Mesothelial cell of epicardium (in vitro differentiated cells): ENCODE measurements around the gene AHI1. TPM values are rescaled to one million over a fixed set of nuclear protein-coding genes. Genes with fewer than 3 reads are reported as not detected.

Experiments used
- DNase-seq, 2 experiments: peaks; one replicate each; pipeline ENCODE4 v3.0.0; 2021; ENCODE audit warnings: low spot score in 2 of 2; ENCODE audit not compliant: unreplicated experiment in 2 of 2
- H3K27ac Mint-ChIP-seq: 2 replicates; pipeline ENCODE4 v1.8.0; 2021; ENCODE audit warnings: mixed read lengths
- H3K27me3 Mint-ChIP-seq: 2 replicates; pipeline ENCODE4 v1.8.0; 2021; ENCODE audit warnings: low read depth, mixed read lengths
- H3K36me3 Mint-ChIP-seq: 2 replicates; pipeline ENCODE4 v1.8.0; 2021; ENCODE audit warnings: mixed read lengths
- H3K4me1 Mint-ChIP-seq: 2 replicates; pipeline ENCODE4 v1.8.0; 2021; ENCODE audit warnings: mixed read lengths
- H3K4me3 Mint-ChIP-seq: 2 replicates; pipeline ENCODE4 v1.8.0; 2021; ENCODE audit warnings: mild to moderate bottlenecking, moderate library complexity, mixed read lengths
- H3K9me3 Mint-ChIP-seq: 2 replicates; pipeline ENCODE4 v1.8.0; 2021; ENCODE audit warnings: mixed read lengths
- total RNA-seq: library from RNA; stranded (reverse); gene quantifications from 3 replicates; pipeline ENCODE4 v1.2.1, GENCODE V29; 2021
- TF ChIP-seq, protein P1 (sequence below): fragments of 200-600 bp; sonication (generic); IDR thresholded peaks from one replicate; pipeline ENCODE4 v1.5.0; 2021; ENCODE audit warnings: antibody characterized with exemption; ENCODE audit not compliant: unreplicated experiment

The AHI1 gene
- total RNA-seq, 1 donor from 2014 or later = 41.6 TPM

DNA sequence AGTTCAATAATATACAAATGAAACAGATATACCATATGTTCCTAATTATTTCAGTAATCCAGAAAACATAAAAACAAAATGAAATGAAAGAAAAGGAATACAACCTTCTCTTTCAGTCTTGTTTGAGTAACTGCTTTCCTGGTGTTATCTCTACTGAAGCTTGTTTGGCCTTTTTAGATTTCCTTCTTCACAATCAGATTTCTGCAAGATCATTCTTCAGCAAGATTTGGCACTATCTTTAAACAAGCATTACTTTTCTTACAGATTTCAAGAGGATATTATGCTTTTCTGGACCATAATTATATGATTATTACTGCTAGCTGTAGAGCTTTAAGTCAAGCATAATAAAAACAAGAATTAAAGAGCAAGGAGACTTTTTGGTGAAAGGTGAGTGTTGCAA, 196.2 kb downstream of the AHI1 start:
- H3K4me1 Mint-ChIP-seq = peaks cover 7% of the 10 kb centered on the region
- no peaks in the 10 kb centered on the region for H3K27me3 Mint-ChIP-seq
- TF ChIP-seq, protein P1, sequence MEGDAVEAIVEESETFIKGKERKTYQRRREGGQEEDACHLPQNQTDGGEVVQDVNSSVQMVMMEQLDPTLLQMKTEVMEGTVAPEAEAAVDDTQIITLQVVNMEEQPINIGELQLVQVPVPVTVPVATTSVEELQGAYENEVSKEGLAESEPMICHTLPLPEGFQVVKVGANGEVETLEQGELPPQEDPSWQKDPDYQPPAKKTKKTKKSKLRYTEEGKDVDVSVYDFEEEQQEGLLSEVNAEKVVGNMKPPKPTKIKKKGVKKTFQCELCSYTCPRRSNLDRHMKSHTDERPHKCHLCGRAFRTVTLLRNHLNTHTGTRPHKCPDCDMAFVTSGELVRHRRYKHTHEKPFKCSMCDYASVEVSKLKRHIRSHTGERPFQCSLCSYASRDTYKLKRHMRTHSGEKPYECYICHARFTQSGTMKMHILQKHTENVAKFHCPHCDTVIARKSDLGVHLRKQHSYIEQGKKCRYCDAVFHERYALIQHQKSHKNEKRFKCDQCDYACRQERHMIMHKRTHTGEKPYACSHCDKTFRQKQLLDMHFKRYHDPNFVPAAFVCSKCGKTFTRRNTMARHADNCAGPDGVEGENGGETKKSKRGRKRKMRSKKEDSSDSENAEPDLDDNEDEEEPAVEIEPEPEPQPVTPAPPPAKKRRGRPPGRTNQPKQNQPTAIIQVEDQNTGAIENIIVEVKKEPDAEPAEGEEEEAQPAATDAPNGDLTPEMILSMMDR = no peak
- peaks cover 14% of the 10 kb centered on the region for H3K36me3 Mint-ChIP-seq
- DNase-seq = no peak
- no peak overlapping the region for H3K27ac Mint-ChIP-seq
- peaks cover 4% of the 10 kb centered on the region for H3K9me3 Mint-ChIP-seq
- H3K4me3 Mint-ChIP-seq = no peak overlapping the region

DNA sequence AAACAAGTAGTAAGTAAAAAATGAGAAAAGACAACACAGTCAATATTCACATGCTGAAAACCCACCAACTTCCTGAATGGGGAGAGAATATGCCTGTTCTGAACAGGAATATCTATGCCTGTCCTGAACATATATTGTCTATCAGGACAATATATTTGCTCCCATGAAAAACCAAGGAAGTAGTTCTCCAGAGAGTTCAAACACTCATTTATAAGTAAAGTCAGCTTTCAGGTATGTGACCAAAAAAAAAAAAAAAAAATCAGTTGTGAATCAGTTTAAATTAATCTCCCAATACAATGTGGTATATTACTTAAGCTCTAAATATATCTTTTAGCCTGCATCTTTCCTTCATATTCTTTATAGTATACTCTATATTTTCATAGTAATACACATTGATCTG, 197.0 kb downstream of the AHI1 start:
- no peak for DNase-seq
- H3K4me1 Mint-ChIP-seq = peaks cover 7% of the 10 kb centered on the region
- H3K4me3 Mint-ChIP-seq = no peak overlapping the region
- no peaks in the 10 kb centered on the region for H3K27me3 Mint-ChIP-seq
- H3K9me3 Mint-ChIP-seq = peaks cover 7% of the 10 kb centered on the region
- no peak overlapping the region for H3K27ac Mint-ChIP-seq
- H3K36me3 Mint-ChIP-seq = peaks cover 15% of the 10 kb centered on the region
- TF ChIP-seq, protein P1 = no peak

DNA sequence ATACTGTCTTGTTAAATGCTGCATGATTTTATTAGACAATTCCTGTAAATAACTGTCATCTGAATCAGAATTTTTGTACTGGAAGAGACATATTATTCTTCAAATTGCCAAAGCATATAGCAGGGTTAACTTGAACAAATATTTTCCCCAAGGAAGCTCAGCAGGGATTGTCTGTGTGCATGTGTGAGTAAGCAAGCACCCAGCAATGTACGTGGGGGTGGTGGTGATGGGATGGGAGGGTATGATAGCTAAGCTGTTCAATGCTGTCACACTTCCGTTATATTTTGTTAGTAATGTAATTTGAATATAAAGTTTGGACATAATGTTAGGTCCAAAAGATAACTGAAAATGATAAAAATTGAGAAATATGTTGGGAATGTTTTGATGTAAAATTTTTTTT, 198.3 kb downstream of the AHI1 start:
- TF ChIP-seq, protein P1 = no peak
- Mint-ChIP-seq H3K27ac (no peak overlapping the region), H3K9me3 (peaks cover 13% of the 10 kb centered on the region), H3K27me3 (no peaks in the 10 kb centered on the region), H3K4me1 (peaks cover 7% of the 10 kb centered on the region), H3K36me3 (peaks cover 14% of the 10 kb centered on the region), H3K4me3 (no peak overlapping the region)
- DNase-seq = no peak

DNA sequence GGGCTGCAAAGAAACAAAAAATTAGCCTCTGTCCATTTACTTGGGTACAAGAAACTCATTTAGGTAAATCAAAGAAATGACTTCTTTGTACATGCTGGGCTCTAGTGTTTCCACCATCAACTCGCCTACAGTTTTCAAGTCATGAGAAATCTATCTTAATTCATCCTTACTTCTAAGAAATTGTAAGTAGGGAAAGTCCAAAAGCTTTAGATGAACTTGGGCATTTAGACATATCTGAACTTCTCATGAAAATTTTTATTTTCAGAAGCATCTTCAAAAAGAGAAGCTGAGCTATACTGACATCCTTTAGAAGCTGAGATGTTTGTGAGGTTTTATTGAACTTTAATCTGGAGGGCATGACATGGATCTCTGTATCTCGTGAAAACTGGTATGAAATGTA, 199.1 kb downstream of the AHI1 start:
- TF ChIP-seq, protein P1 = no peak
- Mint-ChIP-seq H3K9me3 (peaks cover 13% of the 10 kb centered on the region), H3K27ac (no peak overlapping the region), H3K4me3 (no peak overlapping the region), H3K4me1 (peaks cover 7% of the 10 kb centered on the region), H3K36me3 (peaks cover 18% of the 10 kb centered on the region), H3K27me3 (no peaks in the 10 kb centered on the region)
- no peak for DNase-seq

DNA sequence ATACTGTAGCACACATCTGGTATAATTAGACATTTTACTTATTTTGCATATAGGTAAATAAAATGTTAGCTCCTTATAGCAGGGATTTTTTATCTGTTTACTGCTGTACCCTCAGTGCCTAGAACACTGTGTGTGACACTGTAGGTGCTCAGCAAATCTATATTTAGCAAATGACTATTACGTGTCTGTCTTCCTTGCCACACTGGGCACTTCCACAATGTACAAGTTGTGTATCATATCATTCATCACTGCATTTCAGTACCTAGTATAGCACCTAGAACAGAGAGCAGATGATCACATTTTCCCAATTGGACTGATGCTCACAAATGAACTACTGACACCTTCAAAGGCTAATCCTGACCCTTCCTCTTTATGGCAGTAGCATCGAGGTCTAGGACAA, 200.8 kb downstream of the AHI1 start:
- H3K9me3 Mint-ChIP-seq = peaks cover 16% of the 10 kb centered on the region
- peaks cover 7% of the 10 kb centered on the region for H3K4me1 Mint-ChIP-seq
- H3K27ac Mint-ChIP-seq = no peak overlapping the region
- no peak for DNase-seq
- H3K4me3 Mint-ChIP-seq = no peak overlapping the region
- TF ChIP-seq, protein P1 = no peak
- H3K27me3 Mint-ChIP-seq = no peaks in the 10 kb centered on the region
- peaks cover 22% of the 10 kb centered on the region for H3K36me3 Mint-ChIP-seq

DNA sequence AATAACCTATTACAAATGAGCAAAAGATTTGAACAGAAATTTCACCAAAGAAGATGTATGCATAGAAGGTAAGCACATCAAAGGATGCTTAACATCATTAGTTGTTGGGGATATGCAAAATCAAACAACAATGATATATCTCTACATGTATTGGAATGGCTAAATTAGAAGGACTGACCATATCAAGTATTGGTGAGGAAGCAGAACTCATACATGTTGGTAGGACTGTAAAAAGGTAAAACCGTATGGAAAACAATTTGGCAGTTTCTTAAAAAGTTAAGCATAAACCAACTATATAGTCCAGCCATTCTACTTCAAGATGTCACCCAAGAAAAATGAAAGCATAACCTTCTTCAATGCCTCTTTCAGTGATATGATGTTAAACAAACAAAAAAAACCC, 202.5 kb downstream of the AHI1 start:
- Mint-ChIP-seq H3K4me3 (no peak overlapping the region), H3K9me3 (peaks cover 16% of the 10 kb centered on the region), H3K27me3 (no peaks in the 10 kb centered on the region), H3K36me3 (peaks cover 20% of the 10 kb centered on the region), H3K4me1 (peaks cover 5% of the 10 kb centered on the region), H3K27ac (no peak overlapping the region)
- no peak for DNase-seq
- TF ChIP-seq, protein P1 = no peak
